Kidney (tissue), 14 donors: ENCODE data around the gene LIN54. TPM values are rescaled to one million over a fixed set of nuclear protein-coding genes. Genes with fewer than 3 reads are reported as not detected.
A peak's percentile ranks its signal among the peaks of the same experiment; 100 is the strongest.

Experiments used
- DNase-seq, 5 donors: peaks; one replicate each; pipeline ENCODE4 v3.0.0-alpha.2; 2013 to 2020
- FAIRE-seq: peaks from 2 replicates; lab custom pipeline; 2012; peaks lifted over from hg19 to GRCh38; lab: Jason Lieb, UNC
- H3K27ac ChIP-seq, 2 donors: one replicate each; pipeline ENCODE4 v1.7.0; 2013; ENCODE audit warnings: low read depth in 2 of 2, low read length in 2 of 2, inconsistent platforms in 1 of 2
- H3K27me3 ChIP-seq: one replicate; pipeline ENCODE4 v1.7.1; 2013; ENCODE audit warnings: low read length, inconsistent platforms; ENCODE audit not compliant: control insufficient read depth, insufficient read depth
- H3K36me3 ChIP-seq, 3 donors: one replicate each; pipeline versions ENCODE4 v1.7.0 to v1.7.1; 2013; ENCODE audit warnings: low read length in 3 of 3, control low read depth in 1 of 3, inconsistent platforms in 1 of 3; ENCODE audit not compliant: insufficient read depth in 3 of 3, control insufficient read depth in 2 of 3
- H3K4me1 ChIP-seq, 3 donors: one replicate each; pipeline versions ENCODE4 v1.7.0 to v1.7.1; 2013; ENCODE audit warnings: low read length in 3 of 3, inconsistent platforms in 1 of 3, low read depth in 1 of 3; ENCODE audit not compliant: control insufficient read depth in 2 of 3, insufficient read depth in 2 of 3
- H3K4me3 ChIP-seq, 3 donors: one replicate each; pipeline versions ENCODE4 v1.7.0 to v1.8.1; 2013; ENCODE audit warnings: low read length in 3 of 3, control low read depth in 1 of 3, inconsistent platforms in 1 of 3
- H3K9ac ChIP-seq, 3 donors: one replicate each; pipeline versions ENCODE4 v1.7.0 to v1.7.1; 2013; ENCODE audit warnings: low read length in 3 of 3, control low read depth in 1 of 3, inconsistent platforms in 1 of 3
- H3K9me3 ChIP-seq, 3 donors: one replicate each; pipeline versions ENCODE4 v1.7.0 to v1.7.1; 2013; ENCODE audit warnings: low read length in 3 of 3, control low read depth in 1 of 3, inconsistent platforms in 1 of 3; ENCODE audit not compliant: control insufficient read depth in 2 of 3, insufficient read depth in 1 of 3
- intact Hi-C: fragments of 100-400 bp; cut with DNase I; formaldehyde crosslinking; loops from one replicate; pipeline ENCODE4 v1.11.1; 2022
- polyA plus RNA-seq: library from polyadenylated mRNA; stranded (reverse); fragments of 350-450 nt; fragmentation: Illumina TruSeq; extraction: RNeasy Lipid Tissue Mini Kit (QIAGEN cat#74804); gene quantifications from one replicate; pipeline ENCODE4 v1.2.3, GENCODE V29; 2014; ENCODE audit warnings: low read depth, low replicate concordance; ENCODE audit not compliant: insufficient read depth
- total RNA-seq: library from RNA; stranded (reverse); fragmentation: NEBNext Ultra II Directional; extraction: Animal tissue kit (Norgen Biotek cat#: 25700); gene quantifications from one replicate; pipeline ENCODE4 v1.2.1, GENCODE V29; 2021
- TF ChIP-seq, protein P1 (sequence below): IDR thresholded peaks from 3 replicates; pipeline ENCODE4 v1.5.1; 2012; ENCODE audit warnings: mild to moderate bottlenecking, moderate library complexity, borderline replicate concordance; ENCODE audit not compliant: insufficient read depth; ENCODE audit errors: extremely low read depth
- donor health status: control.
- donor health status: control.
- donor health status: control.
- donor health status: control.
- donor health status: control.
- donor health status: DM: yes; HTN: yes; CAD: no.
- donor health status: Normal renal cell carcinoma (clear cell type).

LIN54 gene
- total and polyA plus RNA-seq, 2 donors from 2014 or later, result 2.4 to 11.9 TPM

DNA sequence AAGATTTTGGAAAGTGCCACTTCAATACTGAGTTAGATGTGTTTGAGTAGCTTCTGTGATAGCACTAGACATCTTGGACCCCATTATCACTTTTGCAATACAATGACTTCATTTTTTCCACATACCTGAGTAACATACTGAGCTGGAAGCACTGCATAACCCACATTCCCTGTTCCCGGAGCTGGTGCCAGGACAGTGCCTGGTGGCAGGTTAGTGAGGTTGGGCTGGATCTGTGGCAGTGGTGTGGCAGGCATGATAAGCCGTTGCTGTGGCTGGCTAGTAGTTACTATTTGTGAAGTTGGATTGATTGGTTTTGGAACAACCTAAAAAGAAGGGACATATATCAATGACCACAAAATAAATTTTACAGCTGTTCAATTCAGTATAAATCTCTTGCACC is 71.2 kb downstream of the LIN54 start:
- no peaks in the 10 kb centered on the region for H3K9me3 ChIP-seq
- no peak for FAIRE-seq
- no peaks in the 10 kb centered on the region for H3K4me1 ChIP-seq
- DNase-seq, result no peak
- intact Hi-C loops, result no loop called here
- no peak overlapping the region for H3K4me3 ChIP-seq
- no peak overlapping the region for H3K9ac ChIP-seq
- peaks cover 0 to 19% (median 7%) of the 10 kb centered on the region in 3 donors for H3K36me3 ChIP-seq
- no peak overlapping the region for H3K27ac ChIP-seq
- TF ChIP-seq, protein P1, sequence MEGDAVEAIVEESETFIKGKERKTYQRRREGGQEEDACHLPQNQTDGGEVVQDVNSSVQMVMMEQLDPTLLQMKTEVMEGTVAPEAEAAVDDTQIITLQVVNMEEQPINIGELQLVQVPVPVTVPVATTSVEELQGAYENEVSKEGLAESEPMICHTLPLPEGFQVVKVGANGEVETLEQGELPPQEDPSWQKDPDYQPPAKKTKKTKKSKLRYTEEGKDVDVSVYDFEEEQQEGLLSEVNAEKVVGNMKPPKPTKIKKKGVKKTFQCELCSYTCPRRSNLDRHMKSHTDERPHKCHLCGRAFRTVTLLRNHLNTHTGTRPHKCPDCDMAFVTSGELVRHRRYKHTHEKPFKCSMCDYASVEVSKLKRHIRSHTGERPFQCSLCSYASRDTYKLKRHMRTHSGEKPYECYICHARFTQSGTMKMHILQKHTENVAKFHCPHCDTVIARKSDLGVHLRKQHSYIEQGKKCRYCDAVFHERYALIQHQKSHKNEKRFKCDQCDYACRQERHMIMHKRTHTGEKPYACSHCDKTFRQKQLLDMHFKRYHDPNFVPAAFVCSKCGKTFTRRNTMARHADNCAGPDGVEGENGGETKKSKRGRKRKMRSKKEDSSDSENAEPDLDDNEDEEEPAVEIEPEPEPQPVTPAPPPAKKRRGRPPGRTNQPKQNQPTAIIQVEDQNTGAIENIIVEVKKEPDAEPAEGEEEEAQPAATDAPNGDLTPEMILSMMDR, result no peak
- no peaks in the 10 kb centered on the region for H3K27me3 ChIP-seq

GRCh38 chr4:82934441-82934840 is 76.2 kb downstream of the LIN54 start:
- H3K36me3 ChIP-seq, result peaks cover 2 to 17% (median 6%) of the 10 kb centered on the region in 3 donors
- intact Hi-C loops, result no loop called here
- no peak overlapping the region for H3K9ac ChIP-seq
- FAIRE-seq (no peak), DNase-seq (no peak)
- H3K9me3 ChIP-seq, result no peaks in the 10 kb centered on the region
- no peaks in the 10 kb centered on the region for H3K27me3 ChIP-seq
- no peaks in the 10 kb centered on the region for H3K4me1 ChIP-seq
- TF ChIP-seq, protein P1, result no peak
- H3K4me3 ChIP-seq, result no peak overlapping the region
- no peak overlapping the region for H3K27ac ChIP-seq

DNA sequence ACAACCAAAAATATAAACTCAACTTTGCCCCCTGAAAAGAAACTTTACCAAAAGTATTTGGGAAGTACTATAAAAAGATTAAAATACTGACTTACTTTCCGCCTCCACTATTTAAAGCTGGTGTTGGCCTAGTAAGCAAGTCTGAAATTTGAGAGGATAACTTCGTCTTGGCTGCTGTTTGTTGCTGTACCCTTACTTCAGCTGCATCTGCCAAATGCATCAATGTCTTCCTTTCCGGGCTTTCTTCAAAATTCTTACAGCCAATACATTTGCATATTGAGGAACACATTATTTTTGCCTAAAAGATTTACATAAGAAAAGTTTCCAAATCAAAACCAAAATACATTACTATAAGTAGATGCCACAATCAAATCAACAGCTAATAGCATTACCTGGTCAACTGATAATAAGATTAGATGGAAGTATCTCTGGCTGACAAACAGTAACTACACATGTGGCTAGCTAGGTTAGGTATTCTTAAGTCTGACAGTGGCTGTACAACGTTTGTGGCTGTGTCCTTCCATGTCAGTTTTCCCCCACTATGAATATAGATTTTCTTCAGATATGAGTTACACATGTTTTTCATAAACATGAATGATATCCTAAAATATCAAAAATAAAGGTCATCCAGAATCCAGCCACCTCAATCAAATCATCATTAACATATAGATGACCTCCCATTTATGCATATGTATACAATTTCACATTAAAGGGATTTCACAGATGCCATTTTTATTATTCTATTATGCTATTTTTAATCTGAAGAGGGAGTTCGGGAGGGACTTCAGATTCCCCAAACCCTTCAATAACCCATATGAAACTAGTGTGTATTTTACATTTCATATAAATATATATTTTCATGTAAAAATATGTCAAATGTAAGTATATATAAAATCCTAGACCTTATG is 79.5 kb downstream of the LIN54 start:
- Histone ChIP-seq H3K4me3 (no peak overlapping the region), H3K9me3 (no peaks in the 10 kb centered on the region), H3K27ac (no peak overlapping the region), H3K36me3 (peaks cover 0 to 5% (median 2%) of the 10 kb centered on the region in 3 donors), H3K4me1 (no peaks in the 10 kb centered on the region), H3K9ac (no peak overlapping the region), H3K27me3 (no peaks in the 10 kb centered on the region)
- intact Hi-C loops, result no loop called here
- DNase-seq (no peak), FAIRE-seq (peak; percentile 32)
- TF ChIP-seq, protein P1, result no peak
